Tibial artery (tissue), 4 donors: Measurements from ENCODE around the gene MRFAP1L1.
A peak's percentile ranks its signal among the peaks of the same experiment; 100 is the strongest.

Experiments
- DNase-seq, 2 donors: peaks; one replicate each; pipeline ENCODE4 v3.0.0-alpha.2; 2019
- H3K27ac ChIP-seq, 2 donors: fragments of 200-600 bp; sonication (generic) in 1 of 2; 1 replicate in 1 of 2; 2 replicates in 1 of 2; pipeline ENCODE4 v1.5.1; 2018 to 2019; ENCODE audit warnings: mild to moderate bottlenecking in 1 of 2
- H3K27me3 ChIP-seq, 2 donors: fragments of 200-600 bp; sonication (generic) in 1 of 2; one replicate each; pipeline versions ENCODE4 v1.5.1 to v1.6.0; 2016 to 2019
- H3K36me3 ChIP-seq, 3 donors: fragments of 200-600 bp; sonication (generic) in 2 of 3; one replicate each; pipeline ENCODE4 v1.5.1; 2016 to 2019; ENCODE audit warnings: mild to moderate bottlenecking in 2 of 3
- H3K4me1 ChIP-seq, 4 donors: fragments of 200-600 bp; sonication (generic) in 2 of 4; 1 replicate in 3 of 4; 2 replicates in 1 of 4; pipeline ENCODE4 v1.5.1; 2016 to 2019
- H3K4me3 ChIP-seq, 2 donors: fragments of 200-600 bp; sonication (generic) in 1 of 2; 1 replicate in 1 of 2; 2 replicates in 1 of 2; pipeline ENCODE4 v1.5.1; 2018 to 2019; ENCODE audit warnings: mild to moderate bottlenecking in 2 of 2
- H3K9me3 ChIP-seq, 3 donors: fragments of 200-600 bp; sonication (generic) in 1 of 3; one replicate each; pipeline ENCODE4 v1.5.1; 2016 to 2019
- intact Hi-C: fragments of 100-400 bp; cut with DNase I; formaldehyde crosslinking; loops from one replicate; pipeline ENCODE4 v1.15.0; 2023; ENCODE audit warnings: low total_unique reads
- TF ChIP-seq, protein P1 (sequence below), 2 experiments: fragments of 200-600 bp in 1 of 2; fragments of 450-650 bp in 1 of 2; IDR thresholded peaks; one replicate each; pipeline ENCODE4 v1.5.1; 2017 to 2019; ENCODE audit warnings: antibody characterized with exemption in 2 of 2, mild to moderate bottlenecking in 1 of 2, moderate library complexity in 1 of 2

MRFAP1L1 gene

DNA sequence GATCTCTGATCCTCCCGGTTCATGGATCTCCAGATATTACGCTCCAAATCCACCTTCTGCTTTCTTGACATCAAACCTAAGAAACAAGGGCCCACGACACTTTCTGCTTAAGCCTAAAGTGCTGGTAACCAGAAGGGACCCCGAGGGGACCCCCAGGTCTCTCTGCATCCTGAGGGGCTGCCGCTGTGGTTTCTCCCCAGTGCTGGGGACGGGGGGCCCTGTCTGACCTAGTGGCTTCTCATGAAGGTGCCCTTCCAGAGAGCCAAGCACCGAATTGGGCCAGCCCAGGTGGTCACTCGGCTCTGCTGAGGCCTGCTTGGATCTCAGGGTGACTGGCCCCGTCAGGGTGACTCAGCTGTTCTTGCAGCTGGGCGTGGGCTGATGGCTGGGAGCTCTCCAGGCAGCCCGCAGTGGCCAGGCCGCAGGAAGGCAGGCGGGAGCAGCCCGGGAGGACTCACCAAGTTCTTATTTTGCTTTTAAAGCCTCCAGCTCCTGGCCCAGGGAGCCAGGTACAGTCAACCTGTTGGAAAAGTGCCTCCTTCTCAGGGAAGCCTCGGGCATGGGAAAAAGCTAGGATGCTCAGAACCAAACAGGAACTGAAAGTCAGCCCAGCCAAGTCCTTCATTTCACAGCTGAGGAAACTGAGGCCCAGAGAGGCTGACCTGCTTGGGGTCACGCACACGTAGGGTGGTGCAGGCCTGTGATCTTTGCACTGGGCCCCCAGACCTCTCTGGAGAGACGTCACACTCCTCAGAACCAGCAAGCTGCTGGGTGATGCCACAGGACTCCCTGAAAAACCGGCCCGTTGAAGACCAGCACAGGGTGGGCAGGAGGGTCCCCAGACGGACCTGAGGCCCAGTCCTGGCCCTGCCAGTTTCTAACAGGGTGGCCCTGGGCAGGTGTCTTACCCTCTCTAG lies 23.0 kb upstream of the MRFAP1L1 start:
- Histone ChIP-seq H3K36me3 (no peaks in the 10 kb centered on the region), H3K27ac (peak overlapping the region; percentile 57 to 70), H3K4me1 (peaks cover 0 to 13% (median 11%) of the 10 kb centered on the region in 4 donors), H3K27me3 (no peaks in the 10 kb centered on the region), H3K9me3 (no peaks in the 10 kb centered on the region), H3K4me3 (no peak overlapping the region)
- TF ChIP-seq, protein P1, sequence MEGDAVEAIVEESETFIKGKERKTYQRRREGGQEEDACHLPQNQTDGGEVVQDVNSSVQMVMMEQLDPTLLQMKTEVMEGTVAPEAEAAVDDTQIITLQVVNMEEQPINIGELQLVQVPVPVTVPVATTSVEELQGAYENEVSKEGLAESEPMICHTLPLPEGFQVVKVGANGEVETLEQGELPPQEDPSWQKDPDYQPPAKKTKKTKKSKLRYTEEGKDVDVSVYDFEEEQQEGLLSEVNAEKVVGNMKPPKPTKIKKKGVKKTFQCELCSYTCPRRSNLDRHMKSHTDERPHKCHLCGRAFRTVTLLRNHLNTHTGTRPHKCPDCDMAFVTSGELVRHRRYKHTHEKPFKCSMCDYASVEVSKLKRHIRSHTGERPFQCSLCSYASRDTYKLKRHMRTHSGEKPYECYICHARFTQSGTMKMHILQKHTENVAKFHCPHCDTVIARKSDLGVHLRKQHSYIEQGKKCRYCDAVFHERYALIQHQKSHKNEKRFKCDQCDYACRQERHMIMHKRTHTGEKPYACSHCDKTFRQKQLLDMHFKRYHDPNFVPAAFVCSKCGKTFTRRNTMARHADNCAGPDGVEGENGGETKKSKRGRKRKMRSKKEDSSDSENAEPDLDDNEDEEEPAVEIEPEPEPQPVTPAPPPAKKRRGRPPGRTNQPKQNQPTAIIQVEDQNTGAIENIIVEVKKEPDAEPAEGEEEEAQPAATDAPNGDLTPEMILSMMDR (IDR thresholded peaks at IDR 0.05), result no peak
- DNase-seq, result peak; percentile 65 to 91
- intact Hi-C loops, result no loop called here

DNA sequence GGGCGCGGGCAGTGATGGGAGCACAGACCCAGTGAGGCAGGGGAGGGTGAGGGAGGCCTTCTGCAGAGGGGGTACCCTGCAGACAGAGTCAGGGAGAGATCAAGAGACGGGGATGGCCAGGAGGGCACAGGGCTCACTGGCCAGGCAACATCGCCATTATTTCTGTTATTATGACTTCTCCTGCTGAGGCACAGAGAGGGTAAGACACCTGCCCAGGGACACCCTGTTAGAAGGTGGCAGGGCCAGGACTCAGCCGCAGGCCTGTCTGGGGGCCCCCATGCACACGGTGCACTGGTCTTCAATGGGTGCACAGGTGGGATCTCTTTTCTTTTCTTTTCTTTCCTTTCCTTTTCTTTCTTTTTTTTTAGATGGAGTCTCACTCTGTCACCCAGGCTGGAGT lies 22.1 kb upstream of the MRFAP1L1 start:
- no peaks in the 10 kb centered on the region for H3K27me3 ChIP-seq
- H3K4me3 ChIP-seq, result no peak overlapping the region
- no peaks in the 10 kb centered on the region for H3K36me3 ChIP-seq
- intact Hi-C loops, result no loop called here
- DNase-seq, result no peak
- H3K27ac ChIP-seq, result peak overlapping the region in 1 of 2 donors; percentile 70
- H3K9me3 ChIP-seq, result no peaks in the 10 kb centered on the region
- TF ChIP-seq, protein P1 (IDR thresholded peaks at IDR 0.05), result no peak
- peaks cover 0 to 17% (median 15%) of the 10 kb centered on the region in 4 donors for H3K4me1 ChIP-seq

DNA sequence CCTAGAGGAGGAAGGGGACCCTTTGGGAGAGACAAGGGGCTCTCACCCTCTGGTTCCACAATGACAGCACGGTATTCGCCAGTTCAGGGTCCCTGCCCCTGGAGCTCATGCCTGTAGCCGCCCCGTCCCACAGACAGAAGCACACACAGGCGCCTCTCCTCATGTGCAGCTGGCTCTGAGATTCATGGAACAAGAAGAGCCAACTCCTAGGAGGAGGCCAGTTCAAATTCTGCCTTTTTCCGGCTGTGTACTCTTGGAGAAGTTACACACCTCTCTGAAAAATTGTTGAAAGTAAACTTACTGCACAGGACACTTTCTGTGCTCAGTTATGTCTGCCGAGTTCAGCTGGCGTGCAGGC lies 21.6 kb upstream of the MRFAP1L1 start:
- intact Hi-C loops, result no loop called here
- Histone ChIP-seq H3K9me3 (no peaks in the 10 kb centered on the region), H3K4me3 (no peak overlapping the region), H3K4me1 (peaks cover 0 to 21% (median 15%) of the 10 kb centered on the region in 4 donors), H3K27ac (peak overlapping the region in 1 of 2 donors; percentile 70), H3K27me3 (no peaks in the 10 kb centered on the region), H3K36me3 (no peaks in the 10 kb centered on the region)
- DNase-seq, result no peak
- TF ChIP-seq, protein P1 (IDR thresholded peaks at IDR 0.05), result no peak

DNA sequence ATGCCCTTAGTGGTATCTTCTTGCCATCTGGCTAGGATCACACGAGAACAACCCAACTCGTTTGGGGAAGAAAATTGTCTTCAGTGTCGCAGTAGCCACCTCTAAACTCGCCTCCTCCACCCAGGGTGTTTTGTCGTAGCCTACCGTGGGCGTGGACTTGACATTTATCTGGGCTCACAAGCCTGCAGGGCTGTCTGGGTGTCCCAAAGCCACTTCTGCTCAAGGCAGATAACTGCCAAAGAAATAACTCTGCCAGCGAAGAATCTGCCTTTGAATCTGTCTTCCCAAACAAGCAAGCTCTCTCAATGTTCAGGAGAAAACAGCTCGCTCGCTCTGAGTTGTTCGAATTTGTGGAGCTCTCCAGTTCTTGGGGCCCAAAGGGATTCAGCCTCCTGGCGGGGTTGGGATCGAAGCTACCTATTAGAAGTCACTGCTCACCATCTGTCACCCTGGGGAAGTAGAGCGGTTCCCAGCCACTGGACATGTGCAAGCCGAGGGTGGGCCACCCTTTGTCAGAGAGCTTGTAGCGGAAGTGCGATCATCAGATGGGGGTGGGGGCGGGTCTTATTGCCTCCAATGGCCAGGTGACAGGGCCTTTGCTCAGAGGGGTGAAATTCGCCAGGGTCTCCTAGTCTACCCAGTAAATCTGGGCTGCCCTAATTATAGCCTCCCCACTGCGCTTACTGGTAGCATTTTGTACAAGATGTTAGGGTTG lies 21.1 kb upstream of the MRFAP1L1 start:
- TF ChIP-seq, protein P1 (IDR thresholded peaks at IDR 0.05), result no peak
- Histone ChIP-seq H3K27me3 (no peaks in the 10 kb centered on the region), H3K36me3 (no peaks in the 10 kb centered on the region), H3K4me1 (peaks cover 0 to 21% (median 15%) of the 10 kb centered on the region in 4 donors), H3K9me3 (no peaks in the 10 kb centered on the region), H3K4me3 (no peak overlapping the region), H3K27ac (peak overlapping the region in 1 of 2 donors; percentile 70)
- intact Hi-C loops, result no loop called here
- no peak for DNase-seq

DNA sequence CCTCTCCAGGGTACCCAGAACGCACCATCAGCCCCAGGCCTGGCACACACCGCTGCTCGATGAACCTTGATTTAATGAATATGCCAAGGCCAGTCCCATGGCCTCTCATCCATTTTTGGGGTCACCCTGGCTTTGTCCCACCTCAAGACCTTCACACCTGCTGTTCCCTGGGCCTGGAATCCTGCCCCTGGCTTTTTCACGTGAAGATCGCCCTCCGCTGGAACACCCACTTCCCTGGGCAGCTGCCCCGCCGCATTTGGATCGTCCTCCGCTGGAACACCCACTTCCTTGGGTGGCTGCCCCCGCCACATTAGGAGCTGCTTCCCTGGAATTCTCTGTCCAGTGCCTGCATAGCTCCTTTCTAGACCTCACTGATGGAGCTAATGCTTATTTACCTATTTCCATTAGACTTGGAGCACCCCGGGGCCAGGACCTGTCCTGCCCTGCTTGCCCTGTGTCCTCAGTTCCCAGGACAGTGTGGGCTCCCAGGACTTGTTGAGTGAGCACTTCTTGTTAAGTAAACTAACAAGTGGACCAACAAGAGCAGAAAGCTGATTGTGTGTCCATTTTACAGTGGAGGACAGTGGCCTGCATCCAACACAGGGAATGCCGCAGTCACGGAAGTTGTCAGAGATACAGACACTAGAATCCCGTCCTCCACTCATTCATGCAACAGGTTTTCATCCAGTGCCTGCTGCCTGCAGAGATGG lies 18.8 kb upstream of the MRFAP1L1 start:
- TF ChIP-seq, protein P1 (IDR thresholded peaks at IDR 0.05), result no peak
- H3K4me3 ChIP-seq, result no peak overlapping the region
- DNase-seq, result no peak
- no peak overlapping the region for H3K27ac ChIP-seq
- intact Hi-C loops, result no loop called here
- no peaks in the 10 kb centered on the region for H3K36me3 ChIP-seq
- H3K27me3 ChIP-seq, result no peaks in the 10 kb centered on the region
- no peaks in the 10 kb centered on the region for H3K9me3 ChIP-seq
- H3K4me1 ChIP-seq, result peaks cover 0 to 26% (median 15%) of the 10 kb centered on the region in 4 donors
